HFF-Myc (cell line): ENCODE results near the gene DRD4.

Experiments used
- DNase-seq: peaks from one replicate; pipeline ENCODE4 v3.0.0-alpha.2; 2011; ENCODE audit warnings: low read depth; ENCODE audit errors: extremely low read depth
- H3K4me3 ChIP-seq: replicated peaks from 2 replicates; pipeline ENCODE4 v1.5.1; 2011; ENCODE audit warnings: low read depth, mild to moderate bottlenecking, control low read depth, low read length
- TF ChIP-seq, protein P1 (sequence below): IDR thresholded peaks from 2 replicates; pipeline ENCODE4 v1.5.1; 2012; ENCODE audit warnings: mild to moderate bottlenecking, low read depth, low read length, control low read depth; ENCODE audit errors: missing control alignments

The DRD4 gene

DNA sequence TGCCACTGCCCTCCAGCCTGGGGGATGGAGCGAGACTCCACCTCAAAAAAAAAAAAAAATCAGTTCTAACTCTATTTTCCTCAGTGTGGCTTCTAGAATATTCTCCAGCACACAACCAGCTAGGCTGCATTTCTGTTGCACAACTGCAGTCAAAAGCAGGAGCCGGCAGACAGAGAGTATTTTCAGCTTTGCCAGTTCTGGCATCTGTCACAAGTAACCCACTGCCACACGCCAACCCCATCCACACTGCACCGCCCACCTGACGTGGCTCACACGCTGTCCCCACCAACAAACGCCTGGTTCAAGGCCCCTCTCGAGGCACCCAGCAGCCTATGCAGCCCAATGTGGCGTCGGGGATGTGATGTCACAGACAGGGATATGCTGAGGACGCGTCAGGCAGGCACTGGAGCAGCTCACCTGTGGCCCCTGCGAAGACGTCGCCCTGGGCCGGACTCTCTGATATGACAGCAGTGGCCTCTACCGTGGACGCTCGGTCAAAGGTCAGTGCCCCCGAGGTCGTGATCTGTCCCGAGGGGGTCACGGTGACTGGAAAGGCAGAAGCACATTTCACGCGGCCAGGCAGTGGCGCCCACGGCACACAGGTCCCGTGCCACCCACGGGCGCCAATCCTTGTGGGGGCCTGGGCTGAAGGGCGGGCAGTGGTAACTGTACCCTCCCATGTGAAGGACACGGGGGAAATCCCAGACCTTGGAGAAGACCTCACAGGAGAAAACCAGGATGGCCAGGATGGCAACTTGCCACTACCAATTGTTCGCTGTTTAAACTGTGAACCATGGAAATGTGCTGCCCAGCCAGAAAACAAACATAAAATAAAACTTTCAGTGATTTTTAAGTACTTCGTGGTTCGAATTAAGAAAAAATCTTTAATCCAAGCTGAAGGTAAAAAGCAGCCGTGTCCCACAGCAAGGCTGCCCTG is 42.5 kb downstream of the DRD4 start:
- TF ChIP-seq, protein P1, sequence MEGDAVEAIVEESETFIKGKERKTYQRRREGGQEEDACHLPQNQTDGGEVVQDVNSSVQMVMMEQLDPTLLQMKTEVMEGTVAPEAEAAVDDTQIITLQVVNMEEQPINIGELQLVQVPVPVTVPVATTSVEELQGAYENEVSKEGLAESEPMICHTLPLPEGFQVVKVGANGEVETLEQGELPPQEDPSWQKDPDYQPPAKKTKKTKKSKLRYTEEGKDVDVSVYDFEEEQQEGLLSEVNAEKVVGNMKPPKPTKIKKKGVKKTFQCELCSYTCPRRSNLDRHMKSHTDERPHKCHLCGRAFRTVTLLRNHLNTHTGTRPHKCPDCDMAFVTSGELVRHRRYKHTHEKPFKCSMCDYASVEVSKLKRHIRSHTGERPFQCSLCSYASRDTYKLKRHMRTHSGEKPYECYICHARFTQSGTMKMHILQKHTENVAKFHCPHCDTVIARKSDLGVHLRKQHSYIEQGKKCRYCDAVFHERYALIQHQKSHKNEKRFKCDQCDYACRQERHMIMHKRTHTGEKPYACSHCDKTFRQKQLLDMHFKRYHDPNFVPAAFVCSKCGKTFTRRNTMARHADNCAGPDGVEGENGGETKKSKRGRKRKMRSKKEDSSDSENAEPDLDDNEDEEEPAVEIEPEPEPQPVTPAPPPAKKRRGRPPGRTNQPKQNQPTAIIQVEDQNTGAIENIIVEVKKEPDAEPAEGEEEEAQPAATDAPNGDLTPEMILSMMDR: no peak
- no peak overlapping the region for H3K4me3 ChIP-seq
- no peak for DNase-seq

DNA sequence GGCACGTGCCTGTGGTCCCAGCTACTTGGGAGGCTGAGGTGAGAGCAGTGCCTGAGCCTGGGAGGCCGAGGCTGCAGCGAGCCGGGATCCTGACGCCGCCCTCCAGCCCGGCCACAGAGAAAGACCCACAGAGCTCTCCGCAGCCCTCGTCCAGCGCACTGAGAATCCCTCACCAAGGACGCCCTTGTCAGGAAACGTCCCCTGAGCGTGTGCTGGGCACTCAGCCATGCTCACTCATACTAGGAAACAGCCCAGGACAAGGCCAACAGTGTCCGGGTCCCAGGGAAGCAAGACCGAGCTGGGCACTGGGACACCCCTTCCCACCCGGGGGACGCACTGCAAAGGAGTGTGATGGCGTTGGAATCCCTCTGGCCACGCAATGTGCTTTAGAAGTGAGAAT is 43.4 kb downstream of the DRD4 start:
- DNase-seq: no peak
- H3K4me3 ChIP-seq: no peak overlapping the region
- TF ChIP-seq, protein P1: no peak

DNA sequence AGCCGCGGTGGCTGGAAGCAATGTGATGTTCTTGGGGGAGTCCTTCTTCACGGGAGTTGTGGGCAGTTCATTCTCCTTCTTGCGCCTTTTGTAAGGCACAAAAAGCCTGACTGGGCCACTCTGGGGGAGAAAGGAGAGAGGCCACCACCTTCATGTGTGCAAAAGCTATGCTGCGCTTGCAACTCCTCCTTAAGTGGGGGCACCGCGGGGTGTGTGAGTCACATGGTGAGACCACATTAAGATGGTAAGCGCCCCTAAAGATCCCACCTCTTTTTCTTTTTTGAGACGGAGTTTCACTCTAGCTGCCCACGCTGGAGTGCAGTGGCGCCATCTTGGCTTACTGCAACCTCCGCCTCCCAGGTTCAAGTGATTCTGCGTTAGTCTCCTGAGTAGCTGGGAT is 43.9 kb downstream of the DRD4 start:
- H3K4me3 ChIP-seq: no peak overlapping the region
- TF ChIP-seq, protein P1: no peak
- no peak for DNase-seq

DNA sequence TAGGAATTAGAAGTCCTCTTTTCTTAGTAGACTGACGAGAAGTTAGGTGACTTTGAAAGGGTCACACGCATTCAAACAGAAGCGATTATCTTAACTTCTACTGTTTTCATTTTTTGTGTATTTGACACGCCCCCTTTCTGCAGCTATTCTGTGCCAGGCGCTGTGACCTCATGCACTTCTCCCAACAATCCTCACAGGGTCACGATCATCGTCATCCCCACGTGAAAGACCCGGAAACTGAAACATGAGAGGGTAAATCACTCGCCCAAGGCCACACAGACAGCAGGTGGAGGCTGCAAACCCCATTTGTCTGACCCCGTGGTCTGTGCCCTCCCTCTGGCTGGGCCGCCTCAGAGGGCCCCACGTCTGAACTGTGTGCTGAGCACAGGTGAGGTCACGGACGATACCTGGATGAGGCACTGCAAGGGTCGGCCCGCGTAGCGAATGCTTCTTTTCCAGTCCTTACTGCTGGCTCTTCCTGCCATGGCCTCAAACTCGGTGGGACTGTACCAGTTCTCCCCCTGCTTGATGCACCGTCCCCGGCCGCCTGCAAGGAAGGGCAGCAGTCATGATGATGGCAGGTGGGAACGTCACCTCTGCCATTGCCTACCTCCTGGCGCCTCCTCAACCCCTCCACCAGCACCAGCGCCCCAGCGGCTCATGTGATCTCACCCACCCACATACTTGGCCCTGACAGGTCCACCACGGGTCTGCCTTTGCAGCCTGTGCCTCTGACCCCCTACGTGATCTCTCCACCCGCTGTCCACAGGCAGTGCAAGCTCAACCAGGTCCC is 49.6 kb downstream of the DRD4 start:
- TF ChIP-seq, protein P1: no peak
- H3K4me3 ChIP-seq: no peak overlapping the region
- DNase-seq: no peak

DNA sequence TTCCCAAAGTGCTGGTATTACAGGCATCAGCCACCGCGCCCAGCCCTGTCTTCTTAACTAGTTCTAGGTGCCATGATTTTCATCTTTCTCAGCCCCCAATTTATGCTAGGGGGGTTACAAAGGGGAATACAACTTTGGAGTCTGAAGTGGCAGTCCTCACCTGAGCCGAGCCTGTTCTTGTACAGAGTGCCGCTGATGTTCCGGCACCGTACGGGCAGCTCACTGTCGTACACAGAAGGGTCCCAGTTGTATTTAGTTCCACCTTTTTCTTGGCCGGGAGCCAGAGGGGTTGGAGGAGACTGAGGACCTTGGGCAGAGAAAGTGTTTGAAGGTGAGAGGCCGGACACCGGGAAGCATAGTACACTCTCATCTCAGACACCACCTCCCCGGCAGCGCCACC is 50.7 kb downstream of the DRD4 start:
- no peak overlapping the region for H3K4me3 ChIP-seq
- DNase-seq: no peak
- TF ChIP-seq, protein P1: no peak

DNA sequence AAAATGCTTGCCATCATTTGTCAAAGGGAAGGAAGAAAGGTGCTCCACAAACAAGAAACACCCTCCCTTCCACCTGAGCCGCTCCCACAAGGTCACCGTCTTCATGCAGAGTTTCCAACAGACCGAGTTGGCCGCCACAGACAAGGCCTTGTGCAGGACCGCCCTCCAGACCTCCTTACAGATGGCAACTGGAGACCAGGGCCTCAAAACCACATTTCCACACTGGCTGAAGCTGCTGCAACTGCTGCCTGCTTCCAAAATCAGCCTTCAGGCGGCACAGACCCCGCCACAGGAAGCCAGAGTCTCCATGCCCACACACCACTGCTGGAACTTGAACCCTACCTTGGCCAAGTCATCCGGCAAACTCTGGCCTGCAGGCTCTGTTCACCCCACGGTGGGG is 51.6 kb downstream of the DRD4 start:
- TF ChIP-seq, protein P1: no peak
- no peak for DNase-seq
- H3K4me3 ChIP-seq: no peak overlapping the region
